Stimulated activated CD8-positive, alpha-beta memory T cell treated with anti-CD3 and anti-CD28 coated beads, Interleukin-15, amount 100 ng/mL, for 1 hour (primary cell): ENCODE data around the gene PACRG.
"Not testable (repeated sequence)": the region's sequence is repeated elsewhere in the genome, so short reads cannot be mapped to it uniquely, and the experiment has no call there.

Source experiments
- DNase-seq: peaks from one replicate; pipeline ENCODE4 v3.0.0-alpha.2; 2020; ENCODE audit warnings: low read depth

PACRG gene

DNA sequence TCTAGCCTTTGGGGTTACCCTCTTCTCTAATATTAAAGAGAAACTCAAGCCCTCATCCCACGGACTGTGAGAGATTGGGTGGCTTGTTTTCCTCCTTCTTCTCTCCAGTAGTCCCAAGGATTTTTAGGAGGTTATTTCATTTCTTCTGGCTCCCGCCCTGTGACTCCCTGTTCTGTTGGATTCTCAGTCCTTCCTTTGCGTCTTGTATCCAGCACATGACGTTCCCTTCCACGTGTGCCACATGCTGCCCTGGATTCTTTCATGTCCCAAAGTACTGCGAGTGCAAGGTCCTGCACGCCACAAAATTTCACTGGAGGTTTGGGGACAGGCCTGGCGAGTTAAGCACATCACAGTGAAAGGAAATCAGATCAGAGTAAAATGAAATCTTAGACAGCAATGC, 213.4 kb downstream of the PACRG start:
- no peak for DNase-seq

DNA sequence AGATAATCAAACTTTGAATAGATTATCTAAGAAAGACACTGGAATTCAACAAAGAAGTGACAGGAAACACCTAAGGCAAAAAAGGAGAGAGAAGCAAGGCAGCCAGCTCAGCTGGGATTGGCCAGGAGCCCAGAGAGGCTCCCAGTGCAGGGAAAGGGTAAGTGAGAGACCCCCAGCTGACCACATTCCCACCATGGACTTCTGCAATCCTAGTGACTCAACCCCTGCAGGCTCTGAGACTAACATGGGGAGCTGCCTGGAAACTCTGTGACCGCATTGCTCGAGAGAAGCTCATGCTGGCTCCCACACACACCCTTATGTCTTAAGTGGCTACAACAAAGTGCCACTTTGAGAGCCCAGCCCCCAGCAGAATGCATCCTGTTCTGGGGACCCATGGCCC, 215.1 kb downstream of the PACRG start:
- DNase-seq = no peak

DNA sequence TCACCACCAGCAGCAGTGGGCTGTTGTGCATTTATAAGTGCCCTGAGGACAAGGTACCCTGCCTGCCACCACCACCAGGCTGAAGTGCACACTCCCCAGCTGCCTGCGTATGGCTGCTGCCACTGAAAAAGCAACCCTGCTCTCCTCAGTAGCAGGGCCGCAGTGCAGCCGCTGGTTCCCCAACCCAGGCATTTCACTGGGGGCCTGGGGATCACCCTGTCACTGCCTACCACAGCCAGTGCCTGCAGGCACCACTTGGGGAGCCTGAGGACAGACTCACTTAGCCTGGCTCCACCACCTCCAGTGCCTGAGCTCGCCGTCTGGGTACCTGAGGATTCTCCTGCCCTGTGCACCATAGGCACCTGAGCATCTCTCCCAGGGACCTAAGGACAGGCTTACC, 215.6 kb downstream of the PACRG start:
- DNase-seq = no peak

DNA sequence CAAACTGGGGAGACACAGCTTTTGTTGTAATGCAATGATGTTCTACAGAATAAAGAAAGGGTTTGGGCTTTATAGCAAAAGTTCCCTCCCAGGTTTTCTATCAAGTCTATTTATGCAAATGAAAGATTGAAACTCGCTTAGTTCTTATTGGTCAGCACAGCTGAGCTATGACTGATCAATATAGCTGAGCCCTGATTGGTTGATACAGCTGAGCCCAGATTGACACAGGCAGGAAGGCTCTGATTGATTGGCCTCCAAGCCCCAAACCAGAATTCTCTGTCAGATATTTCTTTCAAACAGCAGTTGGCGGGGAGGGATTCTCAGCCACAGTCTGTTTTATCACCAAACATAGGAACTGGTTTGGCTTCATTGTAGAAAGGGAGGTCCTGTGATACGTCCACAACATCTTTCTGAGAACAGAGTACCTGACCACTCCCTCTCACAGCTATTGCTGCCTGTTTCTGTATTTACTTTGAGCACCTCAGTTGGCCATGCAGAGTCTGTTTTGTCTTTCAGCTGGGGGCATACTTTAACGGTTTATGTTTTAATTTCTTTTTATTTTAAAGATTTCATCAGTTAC, 223.5 kb downstream of the PACRG start:
- DNase-seq = no peak

DNA sequence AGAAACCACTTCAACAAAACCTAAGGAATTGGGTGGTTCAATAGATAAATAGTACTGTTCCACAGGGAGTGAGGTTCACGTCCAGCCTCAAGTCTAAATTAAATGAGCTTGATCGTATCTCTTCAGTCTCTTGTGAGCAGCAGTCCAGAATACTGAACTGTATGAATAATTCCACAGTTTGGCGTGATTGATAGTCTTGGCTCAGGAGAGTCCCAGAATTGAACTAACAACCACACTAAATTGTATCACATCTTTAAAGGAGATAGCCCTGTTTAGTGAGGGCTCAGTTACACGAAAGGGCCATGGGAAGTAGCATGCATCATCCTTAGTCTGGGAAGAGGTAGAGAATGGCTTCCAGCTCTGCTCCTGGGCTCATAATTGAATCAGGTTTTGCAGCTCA, 224.6 kb downstream of the PACRG start:
- no peak for DNase-seq

DNA sequence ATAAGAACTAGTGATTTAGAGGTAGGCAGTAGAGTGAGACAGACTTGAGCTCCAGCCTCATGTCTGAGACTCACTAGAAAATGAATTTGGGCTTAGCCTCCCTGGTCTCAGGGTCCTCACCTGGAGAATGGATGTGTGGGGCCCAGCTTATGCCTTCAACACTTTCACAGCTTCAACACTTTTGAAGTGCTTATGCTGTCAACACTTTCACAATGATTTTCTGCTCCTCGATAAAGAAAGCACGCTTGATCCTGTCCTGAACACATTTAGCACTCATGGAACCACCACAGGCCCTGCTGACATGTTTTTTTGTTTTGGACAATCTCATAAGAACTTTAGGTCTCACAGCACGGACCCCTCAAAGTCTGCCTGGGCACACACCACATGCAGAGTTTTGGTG, 229.3 kb downstream of the PACRG start:
- DNase-seq = no peak

DNA sequence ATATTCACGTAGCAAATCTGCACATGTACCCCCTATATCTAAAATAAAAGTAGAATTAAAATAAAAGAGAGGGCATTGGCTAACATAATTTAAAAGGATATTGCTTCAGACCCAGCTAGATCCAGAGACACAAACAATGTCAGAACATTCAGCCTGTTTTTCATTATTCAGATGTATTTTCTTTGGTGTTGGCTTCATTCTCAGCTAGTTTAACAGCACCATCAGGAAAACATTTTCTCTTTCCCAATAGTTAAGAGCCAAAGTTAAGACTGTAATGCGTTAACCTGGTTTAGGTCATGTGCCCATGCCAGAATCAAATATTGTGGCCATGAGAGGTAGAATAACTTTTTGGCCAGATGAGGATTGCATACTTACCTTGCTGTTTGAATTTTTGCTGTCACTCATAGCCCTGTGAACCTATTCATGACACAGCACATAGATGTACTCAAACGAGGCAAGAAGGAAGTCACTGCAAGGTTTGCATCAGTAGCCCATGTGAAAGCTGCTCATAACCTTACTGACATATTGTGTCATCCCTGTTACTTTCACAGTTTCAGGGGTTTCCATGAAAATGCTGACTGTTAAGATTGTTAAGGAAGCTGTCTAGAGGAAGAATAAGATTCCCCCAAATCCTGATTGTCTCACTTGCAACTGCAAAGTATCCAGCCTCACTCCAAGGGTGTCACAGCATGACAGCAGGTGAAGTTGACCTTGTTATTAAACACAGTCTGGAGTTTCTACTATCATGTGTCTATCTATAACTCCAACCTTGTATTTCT, 233.1 kb downstream of the PACRG start:
- DNase-seq = no peak

DNA sequence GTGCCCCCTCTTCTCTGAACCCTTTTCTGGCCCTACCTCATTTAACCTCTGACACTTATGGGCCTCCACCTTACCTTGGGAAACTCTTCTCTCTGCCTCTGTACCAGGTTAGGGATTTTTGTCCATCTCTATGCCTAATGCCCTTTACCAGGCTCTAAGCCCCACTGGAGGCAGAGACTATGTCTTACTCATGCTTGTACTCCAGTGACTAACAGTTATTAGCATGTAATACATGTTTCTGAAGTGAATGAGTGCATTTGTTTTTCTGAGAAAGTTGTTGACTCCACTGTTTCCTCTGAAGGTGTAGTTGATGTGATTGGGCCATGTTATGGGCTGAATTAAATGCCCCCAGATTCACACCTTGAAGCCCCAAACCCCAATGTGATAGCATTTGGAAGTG, 234.3 kb downstream of the PACRG start:
- no peak for DNase-seq

DNA sequence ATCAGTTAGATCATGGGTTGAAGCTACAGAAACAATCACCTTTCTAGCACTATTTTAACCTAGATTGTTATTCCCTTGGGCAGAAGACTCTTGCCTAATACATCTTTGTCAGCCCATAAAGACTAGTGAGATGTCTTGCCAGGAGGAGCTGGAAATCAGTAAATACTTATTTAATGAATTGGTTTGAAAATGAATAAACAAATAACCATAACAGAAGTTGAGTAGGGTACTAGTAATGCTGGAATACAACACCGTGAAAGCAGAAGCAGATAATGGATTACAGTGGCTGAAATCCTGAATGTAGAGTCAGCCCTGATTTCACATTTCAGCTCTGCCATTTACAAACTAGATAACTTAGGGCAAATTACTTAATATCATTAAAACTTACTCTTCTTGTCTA, 236.1 kb downstream of the PACRG start:
- DNase-seq = no peak

DNA sequence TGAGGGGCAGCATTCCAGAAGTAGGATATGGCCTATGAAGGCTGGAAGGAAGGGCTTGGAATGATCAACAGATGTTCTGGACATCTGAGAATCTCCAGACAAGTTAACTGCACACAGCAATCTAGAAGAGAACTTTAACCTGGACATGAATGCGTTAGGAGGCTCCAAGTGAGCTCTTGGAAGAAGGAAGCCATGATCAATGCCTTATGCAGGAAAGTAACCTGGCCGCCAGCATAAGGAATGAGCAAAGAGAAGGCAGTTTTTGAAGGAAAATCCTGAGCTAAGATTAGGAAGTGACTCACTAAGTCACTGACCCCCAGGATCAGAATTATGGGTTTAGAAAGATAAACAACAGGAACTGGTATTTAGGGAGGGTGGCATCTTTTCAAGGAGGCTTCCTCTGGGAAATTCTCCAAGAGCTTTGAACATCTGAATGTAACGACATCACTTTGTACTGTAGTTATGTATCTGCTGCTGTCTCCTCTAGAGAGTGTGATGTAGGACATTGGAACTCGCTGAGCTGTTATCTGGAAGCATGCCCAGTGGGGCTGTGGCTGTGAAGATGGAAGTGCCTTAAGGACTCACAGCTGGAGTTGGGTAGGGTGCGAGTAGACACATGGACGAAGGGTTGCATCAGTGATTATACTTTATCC, 236.8 kb downstream of the PACRG start:
- no peak for DNase-seq

DNA sequence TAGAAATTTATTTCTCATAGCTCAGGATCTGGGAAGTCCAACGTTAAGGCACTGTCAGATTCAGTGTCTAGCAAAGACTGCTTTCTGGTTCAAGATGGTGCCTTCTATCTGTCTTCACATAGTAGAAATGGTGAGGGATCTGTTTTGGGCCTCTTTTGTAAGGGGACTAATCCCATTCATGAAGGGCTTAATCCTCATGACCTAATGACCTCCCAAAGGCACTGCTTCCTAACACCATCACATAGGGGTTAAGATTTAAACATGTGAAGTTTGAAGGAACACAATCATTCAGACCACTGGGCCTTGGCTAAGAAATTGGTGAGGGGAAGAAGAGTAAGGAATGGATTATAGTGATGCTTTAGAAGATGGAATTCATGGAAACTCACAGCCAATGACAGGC, 237.6 kb downstream of the PACRG start:
- no peak for DNase-seq

DNA sequence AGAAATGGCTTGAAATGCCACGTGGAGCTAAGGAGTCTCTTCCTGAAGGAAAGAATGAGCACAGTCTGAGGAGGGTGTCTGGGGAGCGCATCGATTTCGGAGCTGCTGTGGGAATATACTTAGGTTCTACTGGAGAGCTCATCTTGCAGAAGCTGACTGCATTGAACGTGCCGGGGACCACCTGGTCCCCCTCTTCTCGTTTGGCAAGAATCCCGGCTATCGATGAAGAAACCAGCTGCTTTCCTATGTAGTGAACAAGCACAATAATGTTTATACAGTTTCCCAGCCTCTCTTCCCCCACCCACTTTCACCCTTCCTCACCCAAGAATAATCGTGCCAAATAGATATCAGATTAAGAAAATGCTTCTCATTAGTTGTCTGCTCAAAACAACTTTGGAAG, 242.5 kb downstream of the PACRG start:
- no peak for DNase-seq

DNA sequence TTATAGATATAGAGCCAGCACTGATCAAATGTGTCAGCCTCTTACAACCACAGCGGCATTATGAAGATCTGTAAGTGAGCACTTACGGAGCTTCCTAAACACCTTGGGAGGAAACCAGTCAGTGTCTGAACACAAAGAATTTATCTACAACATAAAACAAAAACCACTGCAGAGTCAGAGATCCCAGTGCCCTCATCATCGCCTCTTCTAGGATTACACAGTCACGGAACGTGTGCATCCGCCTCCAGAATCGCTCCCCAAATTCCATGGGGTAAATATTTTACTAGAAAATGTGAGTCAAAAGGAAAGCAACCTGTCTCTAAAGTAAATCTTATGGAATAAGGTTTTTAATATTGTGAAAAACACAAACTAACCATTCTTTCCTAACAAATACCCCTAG, 243.6 kb downstream of the PACRG start:
- no peak for DNase-seq

DNA sequence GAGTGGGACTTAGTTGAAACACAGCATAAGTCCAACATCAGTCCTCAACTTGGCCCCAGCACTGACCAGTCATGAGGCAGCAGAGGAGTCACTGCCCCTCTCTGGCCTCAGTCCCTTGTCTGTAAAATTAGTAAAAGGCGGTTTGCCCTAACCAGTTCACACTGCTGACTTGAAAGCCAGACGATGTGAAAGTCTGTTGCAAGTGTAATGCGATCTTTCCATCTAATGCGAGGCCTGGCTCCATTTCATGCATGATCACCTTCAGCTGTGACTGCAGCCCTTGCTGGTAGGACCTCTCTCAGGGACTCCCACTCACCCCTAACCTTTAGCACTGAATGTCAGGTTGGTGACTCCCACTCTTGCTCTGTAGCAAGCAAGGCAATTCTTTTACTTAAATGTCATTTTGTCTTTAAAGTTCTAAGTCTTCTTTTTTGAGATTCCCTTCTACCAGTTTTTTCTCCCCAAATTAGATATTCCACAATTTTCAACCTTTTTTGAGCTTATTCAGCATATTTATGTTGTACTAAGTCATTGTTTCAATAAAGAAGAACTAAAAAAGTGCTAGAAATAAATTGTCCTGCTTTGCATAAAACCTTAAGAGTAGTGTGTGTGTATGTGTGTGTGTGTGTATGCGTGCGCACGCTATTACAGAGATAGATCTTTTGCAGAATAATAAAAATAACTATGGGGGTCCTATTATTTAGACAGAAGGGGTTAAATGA, 245.5 kb downstream of the PACRG start:
- DNase-seq = no peak

DNA sequence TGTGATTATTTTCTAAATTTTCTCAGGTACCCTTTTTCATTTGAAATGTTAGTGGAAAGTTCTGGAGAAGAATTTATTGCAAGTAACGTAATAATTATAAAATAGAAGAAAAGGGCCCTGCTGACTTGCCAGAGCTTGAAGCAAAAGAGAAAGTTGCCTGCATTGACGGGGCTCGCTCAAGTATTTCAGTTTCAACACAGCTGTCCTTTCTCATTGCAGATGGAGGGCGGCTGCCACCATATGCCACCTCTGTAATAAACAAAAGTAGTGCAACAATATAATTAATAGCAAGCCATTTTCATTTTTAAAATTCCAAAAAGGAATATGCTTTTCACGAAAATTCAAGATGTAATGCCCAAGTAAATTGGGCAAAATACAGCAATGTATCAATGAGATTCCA, 246.2 kb downstream of the PACRG start:
- DNase-seq = no peak

DNA sequence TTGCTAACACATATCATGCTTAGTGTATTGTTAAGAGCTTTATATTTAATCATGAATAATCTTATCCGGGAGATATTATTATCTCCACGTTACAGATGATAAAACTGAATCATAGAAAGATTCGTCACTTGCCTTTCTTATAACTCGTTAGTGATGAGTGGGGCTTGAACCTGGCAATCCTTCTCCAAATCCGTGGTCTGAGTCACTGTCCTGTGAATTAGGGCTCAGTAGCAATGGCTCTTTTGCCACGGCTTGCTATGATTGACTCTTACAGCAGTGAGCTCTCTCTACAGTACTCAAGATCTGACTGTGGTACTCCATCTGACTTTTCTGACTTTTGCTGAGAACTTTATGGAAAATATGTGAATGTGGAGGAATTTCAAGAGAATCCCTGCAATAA, 246.9 kb downstream of the PACRG start:
- no peak for DNase-seq

DNA sequence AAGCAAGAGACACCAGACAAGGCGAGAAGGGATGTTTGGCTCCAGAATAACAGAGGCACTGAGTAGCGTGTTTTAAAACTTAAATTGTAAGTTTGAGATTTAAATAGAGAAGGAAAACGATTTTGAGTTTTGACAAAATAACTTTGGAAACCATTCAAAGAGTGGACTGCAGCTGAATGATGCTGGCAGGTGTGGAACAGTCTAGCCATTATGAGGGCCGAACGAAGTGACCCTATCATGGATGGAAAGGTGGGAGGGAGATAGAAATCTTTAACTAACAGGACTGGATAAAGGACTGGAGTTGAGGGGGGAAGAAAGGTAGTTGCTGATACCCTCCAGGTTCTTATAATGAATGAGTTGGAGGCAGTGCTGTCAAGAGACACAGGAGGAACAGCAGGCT, 248.4 kb downstream of the PACRG start:
- no peak for DNase-seq

DNA sequence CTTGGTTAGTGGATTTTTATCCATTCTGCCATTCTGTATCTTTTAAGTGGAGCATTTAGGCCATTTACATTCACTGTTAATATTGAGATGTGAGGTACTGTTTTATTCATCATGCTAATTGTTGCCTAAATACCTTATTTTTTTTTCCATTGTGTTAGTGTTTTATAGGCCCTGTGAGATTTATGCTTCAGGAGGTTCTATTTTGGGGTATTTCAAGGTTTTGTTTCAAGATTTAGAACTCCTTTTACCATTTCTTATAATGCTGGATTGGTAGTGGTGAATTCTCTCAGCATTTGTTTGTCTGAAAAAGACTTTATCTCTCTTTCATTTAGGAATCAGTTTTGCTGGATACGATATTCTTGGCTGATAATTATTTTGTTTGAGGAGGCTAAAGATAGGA, 255.5 kb downstream of the PACRG start:
- DNase-seq = not testable (repeated sequence)

DNA sequence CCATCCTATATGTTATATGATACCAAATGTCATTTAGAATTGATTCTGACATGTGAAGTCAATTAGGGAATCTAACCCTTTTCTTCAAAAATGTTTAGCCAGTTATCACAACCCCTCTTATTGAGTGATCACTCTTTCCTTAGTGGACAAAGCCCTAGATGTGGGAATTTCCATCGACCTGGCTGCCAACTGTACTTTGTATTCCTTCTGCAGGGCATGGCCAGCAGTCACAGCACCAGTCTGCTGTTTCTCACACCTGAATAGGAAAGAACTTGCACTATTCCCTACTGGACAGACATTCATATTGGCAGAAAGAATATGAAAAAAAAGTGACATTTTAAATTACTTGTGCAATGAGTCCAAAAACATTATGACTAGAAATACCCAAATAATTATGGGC, 271.0 kb downstream of the PACRG start:
- DNase-seq = no peak

DNA sequence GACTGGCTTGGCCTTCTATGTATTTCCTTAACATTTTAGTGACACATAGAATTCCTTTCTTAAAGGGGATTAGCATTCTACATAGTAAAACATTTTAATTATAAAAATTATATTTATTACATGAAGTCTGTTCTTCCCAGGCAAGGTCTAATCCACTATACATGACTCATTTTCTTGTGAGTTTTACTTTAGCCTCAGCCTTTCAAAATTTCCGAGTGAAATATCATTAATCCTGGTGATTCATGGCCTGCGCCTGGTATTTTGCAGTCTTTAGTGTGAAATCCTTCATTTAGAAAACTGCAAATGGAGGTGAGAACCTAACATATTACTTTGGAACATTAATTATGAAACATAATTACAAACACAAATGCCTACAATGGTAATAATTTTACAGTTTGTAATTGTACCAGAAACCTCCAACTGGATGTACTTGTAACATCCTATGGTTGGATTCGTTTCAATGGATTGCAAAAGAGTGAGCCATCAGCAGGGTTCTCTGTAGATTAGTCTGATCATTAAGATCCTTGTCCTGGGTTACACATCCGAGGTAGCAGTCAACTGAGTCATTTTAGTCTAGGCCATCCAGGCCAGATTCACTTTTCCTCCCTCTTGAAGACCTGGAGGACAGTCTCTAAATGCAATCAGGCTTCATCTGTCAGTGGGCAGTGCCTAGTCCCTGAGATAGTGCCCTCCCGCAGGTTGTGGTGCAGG, 272.0 kb downstream of the PACRG start:
- no peak for DNase-seq

DNA sequence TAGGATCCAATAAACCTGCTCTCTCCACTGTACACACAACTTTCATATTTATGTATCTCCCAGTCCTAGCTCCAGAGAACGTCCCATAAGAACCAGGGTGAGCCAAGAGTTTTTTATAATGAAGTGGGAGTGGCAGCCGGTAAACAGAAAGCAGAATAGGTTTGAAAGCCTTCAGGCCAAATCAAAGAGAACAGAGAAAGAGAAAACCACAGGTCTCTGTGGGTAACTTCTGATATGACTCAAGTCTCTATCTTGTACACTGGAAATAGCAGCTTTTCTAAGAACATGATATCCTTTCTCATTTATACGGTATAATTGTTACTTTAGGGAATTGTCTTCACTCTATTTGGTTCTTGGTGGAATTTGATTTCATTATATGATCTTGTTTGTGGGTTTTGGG, 273.6 kb downstream of the PACRG start:
- no peak for DNase-seq

DNA sequence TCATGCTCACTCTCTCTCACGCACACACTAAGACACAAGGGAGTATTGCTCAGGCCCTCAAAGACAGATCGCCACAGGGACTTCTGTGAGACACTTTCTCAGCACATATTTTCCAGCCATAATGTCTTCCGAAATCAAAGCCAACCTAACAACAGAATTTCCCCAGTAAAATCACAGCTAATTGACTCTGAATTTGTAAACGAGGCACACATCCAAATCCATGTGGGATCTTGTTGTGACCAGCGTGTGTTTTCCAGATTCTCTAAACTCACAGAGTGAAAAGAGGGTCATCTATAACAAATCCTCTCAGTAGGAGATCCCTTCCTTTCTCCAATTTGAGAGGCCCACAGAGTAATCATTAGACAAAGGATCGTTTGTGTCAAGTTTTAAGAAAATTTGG, 280.4 kb downstream of the PACRG start:
- no peak for DNase-seq
